HK-2 (cell line): ENCODE results near the gene ITLN2.
"Not testable (repeated sequence)": the region's sequence is repeated elsewhere in the genome, so short reads cannot be mapped to it uniquely, and the experiment has no call there.

Experiments
- DNase-seq: peaks from one replicate; pipeline ENCODE4 v3.0.0-alpha.2; 2018; ENCODE audit not compliant: unreplicated experiment

ITLN2 gene

GRCh38 chr1:160954158-160955104, at the start of gene ITLN2:
Gene ITLN2, minus strand, starts transcription at chr1:160954809. Its CDS starts 68 bp downstream, at chr1:160954741.
- peak; percentile 33 for DNase-seq

GRCh38 chr1:161001525-161001924, 46.9 kb upstream of the ITLN2 start:
- DNase-seq, result no peak

DNA sequence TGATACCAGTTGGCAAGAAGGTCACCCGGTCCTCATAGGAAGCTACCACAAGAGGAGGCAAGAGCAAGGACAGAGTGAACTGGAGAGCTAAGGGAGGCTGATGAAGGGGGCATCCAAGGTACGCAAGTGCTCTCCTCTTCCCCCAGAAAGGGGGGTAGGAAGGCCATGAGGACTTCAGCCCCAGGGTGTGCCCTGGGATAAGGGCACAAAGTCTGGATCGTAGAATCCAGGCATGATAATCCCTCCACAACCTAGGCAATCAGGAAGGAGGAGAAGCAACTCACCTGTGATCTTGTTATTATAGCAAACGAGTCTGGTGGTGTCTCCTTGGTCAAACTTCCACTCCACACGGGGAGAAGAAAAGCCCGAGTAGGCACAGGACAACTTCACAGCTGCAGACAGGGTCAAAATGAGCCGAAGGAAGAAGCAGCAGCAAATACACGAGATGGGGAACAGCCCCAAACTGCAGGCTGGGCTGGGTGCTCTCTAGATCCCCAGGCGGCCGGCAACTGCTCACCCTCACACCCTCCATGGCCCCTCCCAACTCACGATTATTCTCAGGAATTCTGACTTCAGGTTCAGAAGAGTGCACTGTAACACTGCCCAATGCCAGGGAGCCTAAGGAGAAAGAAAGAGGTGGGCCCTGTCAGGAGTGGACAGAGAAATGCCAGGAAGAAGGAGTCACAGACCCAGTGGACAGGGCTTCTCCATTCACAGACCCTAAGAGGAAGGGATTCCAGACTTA, 46.3 kb upstream of the ITLN2 start:
- no peak for DNase-seq

GRCh38 chr1:160999376-160999775, 44.8 kb upstream of the ITLN2 start:
- DNase-seq, result no peak

GRCh38 chr1:160997323-160998038, 42.9 kb upstream of the ITLN2 start:
- no peak for DNase-seq

GRCh38 chr1:160996178-160996577, 41.6 kb upstream of the ITLN2 start:
- peak; percentile 31 for DNase-seq

DNA sequence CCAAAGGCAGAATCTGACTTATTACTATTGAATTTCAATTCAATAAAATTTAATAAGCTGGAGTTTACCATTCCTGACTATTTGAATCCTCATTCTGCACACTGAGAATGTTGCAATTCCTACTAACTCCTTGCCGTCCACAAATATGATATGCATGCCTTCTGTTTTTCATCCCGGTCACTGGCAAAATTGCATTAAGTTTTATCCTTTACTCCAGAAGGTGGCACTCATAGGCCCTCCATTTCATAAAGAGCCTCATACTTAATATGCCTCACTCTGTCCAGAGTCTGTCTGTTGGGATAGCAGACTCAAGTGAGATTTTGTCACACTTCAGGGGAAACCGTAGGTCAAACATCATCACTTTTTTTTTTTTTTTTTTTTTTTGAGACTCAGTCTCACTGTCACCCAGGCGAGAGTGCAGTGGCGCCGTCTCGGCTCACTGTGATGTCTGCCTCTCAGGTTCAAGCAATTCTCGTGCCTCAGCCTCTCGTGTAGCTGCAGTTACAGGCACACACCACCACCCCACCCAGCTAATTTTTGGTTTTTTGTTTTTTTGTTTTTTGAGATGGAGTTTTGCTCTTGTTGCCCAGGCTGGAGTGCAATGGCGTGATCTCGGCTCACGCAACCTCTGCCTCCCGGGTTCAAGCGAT, 39.1 kb upstream of the ITLN2 start:
- no peak for DNase-seq

DNA sequence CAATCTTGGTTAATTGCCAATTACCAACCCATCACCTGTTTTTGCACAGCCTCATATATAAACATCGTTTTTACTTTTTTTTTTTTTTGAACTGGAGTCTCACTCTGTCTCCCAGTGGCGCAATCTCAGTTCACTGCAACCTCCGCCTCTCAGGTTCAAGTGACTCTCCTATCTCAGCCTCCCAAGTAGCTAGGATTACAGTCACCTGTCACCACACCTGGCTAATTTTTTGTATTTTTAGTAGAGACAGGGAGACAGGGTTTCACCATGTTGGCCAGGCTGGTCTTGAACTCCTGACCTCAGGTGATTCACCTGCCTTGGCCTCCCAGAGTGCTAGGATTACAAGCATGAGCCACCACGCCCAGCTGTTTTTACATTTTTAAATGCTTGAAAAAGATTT, 37.4 kb upstream of the ITLN2 start:
- DNase-seq, result not testable (repeated sequence)

- DNase-seq, result no peak
These were observed 32.9 kb upstream of the ITLN2 start for GRCh38 chr1:160987359-160988050.

DNA sequence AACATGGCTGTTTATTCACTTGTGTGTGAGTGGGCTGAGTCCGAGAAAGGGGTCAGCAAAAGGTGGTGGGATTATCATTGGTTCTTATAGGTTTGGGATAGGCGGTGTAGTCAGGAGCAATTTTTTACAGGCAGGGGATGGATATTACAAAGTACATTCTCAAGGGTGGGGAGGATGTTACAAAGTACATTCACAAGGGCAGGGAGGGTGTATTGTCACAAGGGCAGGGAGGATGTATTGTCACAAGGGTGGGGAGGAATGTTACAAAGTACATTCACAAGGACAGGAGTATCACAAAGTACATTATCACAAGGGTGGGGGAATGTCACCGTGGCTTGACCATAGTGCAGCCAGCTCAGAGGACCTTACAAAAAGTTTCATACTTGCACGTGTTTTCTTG, 31.1 kb upstream of the ITLN2 start:
- no peak for DNase-seq

DNA sequence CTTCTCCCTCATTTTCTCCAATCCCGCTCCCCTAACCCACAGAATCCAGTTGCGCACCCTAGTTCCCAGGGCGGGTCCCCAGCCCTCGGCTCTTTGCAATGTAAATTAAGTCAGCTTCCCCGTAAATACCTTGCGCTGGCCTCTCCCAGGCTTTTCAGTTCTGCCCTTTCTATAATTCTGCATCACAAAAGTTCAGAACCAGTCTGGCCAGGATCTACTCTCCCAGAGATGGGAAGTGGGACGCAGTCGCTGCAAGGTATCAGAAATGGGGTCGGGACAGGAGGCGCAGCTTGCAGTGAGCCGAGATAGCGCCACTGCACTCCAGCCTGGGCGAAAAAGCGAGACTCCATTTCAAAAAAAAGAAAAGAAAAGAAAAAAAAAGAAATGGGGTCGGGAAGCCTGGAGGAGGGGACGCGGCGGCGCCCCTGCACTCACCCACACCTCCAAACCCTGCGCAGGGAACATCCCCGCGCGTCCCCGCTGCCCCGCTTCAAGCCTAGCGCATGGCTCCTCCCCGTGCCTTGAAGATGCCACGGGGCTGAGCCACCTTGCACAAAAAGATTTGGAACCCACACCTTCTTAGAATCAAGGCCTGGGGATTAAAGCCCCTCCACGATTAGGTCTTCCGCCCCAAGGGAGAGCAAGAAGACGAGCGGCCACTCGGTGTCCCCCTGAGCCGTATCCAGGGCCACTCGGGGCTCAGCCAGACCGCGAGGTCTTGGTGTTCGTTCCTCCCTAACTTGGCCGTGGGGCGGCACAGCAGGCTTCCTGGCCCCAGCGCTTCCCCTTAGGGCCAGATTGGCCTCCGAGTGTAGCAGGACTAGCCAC, 27.2 kb upstream of the ITLN2 start:
- DNase-seq, result no peak

GRCh38 chr1:160979286-160979685, 24.7 kb upstream of the ITLN2 start:
- DNase-seq, result no peak

- no peak for DNase-seq
These were observed 23.9 kb upstream of the ITLN2 start for GRCh38 chr1:160978510-160978927.

DNA sequence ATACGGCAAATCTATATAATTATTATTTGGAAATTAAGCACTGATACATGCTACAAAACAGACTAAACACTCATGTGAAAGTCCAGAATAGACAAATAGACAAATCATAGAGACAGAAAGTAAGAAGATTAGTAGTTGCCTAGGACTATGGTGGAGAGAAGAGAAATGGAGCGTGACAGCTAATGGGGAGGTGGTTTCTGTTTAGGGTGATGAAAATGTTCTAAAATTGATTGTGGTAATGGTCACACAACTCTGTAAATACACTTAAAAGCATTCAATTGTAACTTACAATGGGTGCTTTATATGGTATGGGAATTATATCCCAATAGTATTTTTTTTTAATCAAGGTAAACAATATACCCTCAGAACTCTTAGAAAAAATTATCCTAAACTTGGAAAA, 20.4 kb upstream of the ITLN2 start:
- no peak for DNase-seq

DNA sequence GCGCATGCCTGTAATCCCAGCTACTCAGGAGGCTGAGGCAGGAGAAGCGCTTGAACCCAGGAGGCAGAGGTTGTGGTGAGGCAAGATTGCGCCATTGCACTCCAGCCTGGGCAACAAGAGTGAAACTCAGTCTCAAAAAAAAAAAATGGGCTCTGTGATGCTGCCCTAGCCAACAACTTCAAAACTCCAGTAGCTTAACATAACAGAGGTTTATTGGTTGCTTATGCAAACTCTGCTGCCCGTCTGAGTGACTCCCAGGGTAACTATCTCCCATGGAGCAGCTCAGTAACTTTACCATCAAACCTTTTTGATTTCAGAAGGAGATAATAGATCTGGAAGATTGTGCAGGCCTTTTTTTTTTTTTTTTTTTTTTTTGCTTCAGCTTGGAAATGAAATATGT, 18.9 kb upstream of the ITLN2 start:
- DNase-seq, result no peak

- no peak for DNase-seq
These were observed 18.3 kb upstream of the ITLN2 start for GRCh38 chr1:160972939-160973338.

GRCh38 chr1:160971618-160972056, 17.0 kb upstream of the ITLN2 start:
- DNase-seq, result no peak

GRCh38 chr1:160963521-160963920, 8.9 kb upstream of the ITLN2 start:
- DNase-seq, result no peak

DNA sequence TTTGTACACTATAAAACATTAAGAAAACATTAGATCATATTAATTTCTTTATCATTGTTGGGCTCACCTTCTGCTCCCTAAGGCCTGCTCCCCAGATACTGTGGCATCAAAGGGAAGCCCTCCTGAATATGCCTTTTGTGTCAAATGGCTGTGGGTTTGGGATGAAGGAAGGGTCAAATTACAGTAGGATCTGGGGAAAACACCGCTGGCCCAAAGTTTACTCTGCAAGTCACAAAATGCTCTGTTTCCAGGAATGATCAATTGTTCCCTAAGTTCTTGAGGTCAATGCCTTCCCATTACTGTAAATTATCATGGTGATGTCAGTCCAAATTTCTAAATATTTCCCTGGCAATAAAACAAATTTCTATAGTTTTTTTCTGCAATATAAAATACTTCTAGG, 6.8 kb upstream of the ITLN2 start:
- no peak for DNase-seq

DNA sequence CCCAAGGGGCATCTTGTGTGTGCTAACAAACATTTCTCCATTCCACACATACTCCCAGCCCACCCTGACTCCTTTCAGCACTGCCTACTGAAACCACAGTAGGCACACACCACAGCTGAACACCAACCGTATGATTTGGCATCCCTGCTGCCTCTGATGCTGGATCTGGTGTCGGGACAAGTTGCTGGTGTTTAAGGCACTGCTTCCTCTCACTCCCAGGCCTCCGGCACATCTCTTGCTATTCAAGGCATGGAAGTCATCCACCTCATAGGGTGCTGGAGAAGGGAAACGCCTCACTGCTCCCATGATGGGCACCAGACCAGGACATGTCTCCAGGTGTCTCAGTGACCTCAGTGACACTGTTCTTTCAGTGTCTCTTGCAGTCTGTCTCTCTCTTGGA, 2.4 kb upstream of the ITLN2 start:
- no peak for DNase-seq
